ENCODE results near the gene LRRC10. TPM values are rescaled to one million over a fixed set of nuclear protein-coding genes. Genes with fewer than 3 reads are reported as not detected.
A peak's percentile ranks its signal among the peaks of the same experiment; 100 is the strongest.

LRRC10 gene
- total and polyA plus RNA-seq, 4 donors, result 0.06 TPM; not detected in 3

DNA sequence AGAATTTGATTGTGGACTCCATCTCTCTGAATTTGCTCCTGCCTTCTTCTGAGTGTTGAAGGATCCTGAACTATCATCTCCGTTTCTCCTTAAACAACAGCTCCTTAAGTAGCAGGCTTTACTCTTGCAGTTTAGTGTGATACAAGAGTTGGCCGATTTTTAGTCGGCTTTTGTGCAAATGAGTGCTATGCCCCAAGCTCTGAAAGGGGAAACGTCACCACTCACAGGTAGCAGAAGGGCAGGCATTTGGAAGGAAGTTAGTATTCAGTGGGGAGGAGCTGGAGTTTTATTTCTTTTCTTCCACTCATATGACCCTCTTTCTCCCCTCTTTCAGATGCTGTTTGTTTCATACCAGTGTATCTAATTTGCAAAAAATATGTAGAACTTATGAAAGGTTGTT is 36.5 kb upstream of the LRRC10 start:
- WGBS (ENCODE audit: insufficient coverage), result no CpG with 5 or more reads among the region's 4 CpGs
- H3K4me1 ChIP-seq (ENCODE audit: control insufficient read depth, insufficient read depth, low read length), result no peaks in the 10 kb centered on the region
- no peak for DNase-seq (ENCODE audit: low read depth in 4 of 6, low spot score in 6 of 6)
- no peak overlapping the region for H3K27ac ChIP-seq (ENCODE audit: low read depth, low read length)
- no peaks in the 10 kb centered on the region for H3K27me3 ChIP-seq (ENCODE audit: control insufficient read depth, insufficient read depth, low read length)
- no peaks in the 10 kb centered on the region for H3K9me3 ChIP-seq (ENCODE audit: control insufficient read depth, insufficient read depth, low read length)
- H3K4me3 ChIP-seq (ENCODE audit: low read depth, low read length), result no peak overlapping the region
- no peaks in the 10 kb centered on the region for H3K36me3 ChIP-seq (ENCODE audit: control insufficient read depth, insufficient read depth, low read length)

DNA sequence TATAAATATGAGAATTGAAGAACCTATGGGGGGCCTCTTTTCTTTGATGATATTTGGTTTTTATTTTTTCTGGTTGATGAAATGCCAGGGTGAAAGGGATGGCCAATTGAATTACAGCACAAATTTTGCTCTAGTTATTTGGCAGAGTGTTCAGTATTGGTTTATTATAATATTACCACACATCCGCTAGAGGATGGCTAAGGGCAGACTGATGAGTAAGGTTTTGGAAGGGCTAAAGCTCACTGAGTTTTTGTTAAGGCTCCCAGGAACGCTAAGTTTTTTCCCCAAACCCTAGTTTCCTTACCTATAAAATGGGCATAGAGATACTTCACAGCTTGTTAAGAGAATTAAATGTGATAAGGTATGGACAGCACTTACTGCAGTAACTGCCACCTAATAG is 34.3 kb upstream of the LRRC10 start:
- no peak overlapping the region for H3K4me3 ChIP-seq (ENCODE audit: low read depth, low read length)
- H3K27me3 ChIP-seq (ENCODE audit: control insufficient read depth, insufficient read depth, low read length), result no peaks in the 10 kb centered on the region
- no CpG with 5 or more reads among the region's 2 CpGs for WGBS (ENCODE audit: insufficient coverage)
- no peaks in the 10 kb centered on the region for H3K36me3 ChIP-seq (ENCODE audit: control insufficient read depth, insufficient read depth, low read length)
- no peaks in the 10 kb centered on the region for H3K9me3 ChIP-seq (ENCODE audit: control insufficient read depth, insufficient read depth, low read length)
- DNase-seq (ENCODE audit: low read depth in 4 of 6, low spot score in 6 of 6), result no peak
- no peak overlapping the region for H3K27ac ChIP-seq (ENCODE audit: low read depth, low read length)
- H3K4me1 ChIP-seq (ENCODE audit: control insufficient read depth, insufficient read depth, low read length), result no peaks in the 10 kb centered on the region

DNA sequence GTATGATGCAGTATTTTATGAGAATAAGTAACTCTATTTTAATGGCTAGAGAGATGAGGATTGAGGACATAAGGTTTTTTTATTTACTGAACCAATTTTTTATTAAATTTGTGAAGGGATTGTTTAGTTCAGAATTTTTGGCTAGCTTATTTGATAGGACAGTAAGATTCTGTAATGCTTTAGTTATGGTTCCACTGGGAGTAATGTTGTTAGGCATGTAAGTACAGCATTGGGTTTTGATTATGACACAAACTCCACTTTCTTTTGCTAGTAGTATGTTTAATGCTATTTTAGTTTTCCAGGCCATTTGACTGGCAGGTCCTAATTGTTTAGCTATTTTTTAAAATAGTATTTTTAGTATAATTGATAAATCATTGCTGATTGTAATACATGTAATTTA is 33.8 kb upstream of the LRRC10 start:
- no peaks in the 10 kb centered on the region for H3K4me1 ChIP-seq (ENCODE audit: control insufficient read depth, insufficient read depth, low read length)
- H3K36me3 ChIP-seq (ENCODE audit: control insufficient read depth, insufficient read depth, low read length), result no peaks in the 10 kb centered on the region
- no peak overlapping the region for H3K4me3 ChIP-seq (ENCODE audit: low read depth, low read length)
- no peaks in the 10 kb centered on the region for H3K27me3 ChIP-seq (ENCODE audit: control insufficient read depth, insufficient read depth, low read length)
- H3K27ac ChIP-seq (ENCODE audit: low read depth, low read length), result no peak overlapping the region
- peak in 1 of 6 donors; percentile 16 for DNase-seq (ENCODE audit: low read depth in 4 of 6, low spot score in 6 of 6)
- H3K9me3 ChIP-seq (ENCODE audit: control insufficient read depth, insufficient read depth, low read length), result no peaks in the 10 kb centered on the region

DNA sequence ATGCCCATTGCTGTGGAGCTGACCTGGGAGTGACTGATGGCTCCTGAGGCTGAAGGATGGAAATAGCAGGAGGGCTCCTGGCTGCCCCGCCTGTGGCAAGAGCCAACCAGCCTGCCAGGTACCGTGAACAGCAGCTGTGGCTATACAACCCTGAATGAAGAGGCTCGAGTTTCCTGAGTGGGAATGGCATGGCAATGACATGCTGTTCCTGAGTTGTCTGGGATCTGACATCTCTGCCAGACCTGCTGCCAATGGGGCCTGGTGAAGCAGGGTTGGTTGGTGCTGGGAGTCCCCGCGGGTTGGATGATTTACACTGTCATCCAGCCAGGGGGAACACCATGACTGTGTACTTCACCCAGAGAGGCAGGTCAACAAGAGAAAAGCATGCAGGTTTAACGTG is 31.8 kb upstream of the LRRC10 start:
- no peaks in the 10 kb centered on the region for H3K36me3 ChIP-seq (ENCODE audit: control insufficient read depth, insufficient read depth, low read length)
- no peaks in the 10 kb centered on the region for H3K27me3 ChIP-seq (ENCODE audit: control insufficient read depth, insufficient read depth, low read length)
- no peaks in the 10 kb centered on the region for H3K4me1 ChIP-seq (ENCODE audit: control insufficient read depth, insufficient read depth, low read length)
- no peak overlapping the region for H3K4me3 ChIP-seq (ENCODE audit: low read depth, low read length)
- 75% methylated on average over 6 of the region's 6 CpGs for WGBS (ENCODE audit: insufficient coverage)
- H3K9me3 ChIP-seq (ENCODE audit: control insufficient read depth, insufficient read depth, low read length), result no peaks in the 10 kb centered on the region
- no peak overlapping the region for H3K27ac ChIP-seq (ENCODE audit: low read depth, low read length)
- DNase-seq (ENCODE audit: low read depth in 4 of 6, low spot score in 6 of 6), result no peak

DNA sequence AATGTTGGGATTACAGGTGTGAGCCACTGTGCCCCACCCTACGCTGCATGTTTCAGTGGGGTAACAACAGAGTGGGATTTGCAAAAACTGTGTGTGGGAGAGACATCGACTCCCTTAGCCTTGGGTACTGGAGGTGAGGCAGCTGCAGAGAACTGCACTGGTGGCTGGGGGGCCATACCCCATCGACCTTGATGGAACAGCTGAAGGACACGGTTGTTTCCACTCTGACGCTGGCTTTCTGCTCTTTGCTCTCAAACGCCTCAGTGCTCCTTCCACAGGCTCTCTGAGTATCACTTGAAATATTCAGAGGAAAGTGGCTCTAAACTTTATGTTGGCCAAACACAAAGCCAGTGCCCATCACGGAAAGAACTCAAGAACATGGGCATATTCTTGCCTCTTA is 30.8 kb upstream of the LRRC10 start:
- H3K4me3 ChIP-seq (ENCODE audit: low read depth, low read length), result no peak overlapping the region
- no peaks in the 10 kb centered on the region for H3K36me3 ChIP-seq (ENCODE audit: control insufficient read depth, insufficient read depth, low read length)
- H3K4me1 ChIP-seq (ENCODE audit: control insufficient read depth, insufficient read depth, low read length), result no peaks in the 10 kb centered on the region
- DNase-seq (ENCODE audit: low read depth in 4 of 6, low spot score in 6 of 6), result no peak
- no peak overlapping the region for H3K27ac ChIP-seq (ENCODE audit: low read depth, low read length)
- 95% methylated on average over 6 of the region's 7 CpGs for whole genome bisulfite sequencing (ENCODE audit: insufficient coverage)
- H3K27me3 ChIP-seq (ENCODE audit: control insufficient read depth, insufficient read depth, low read length), result no peaks in the 10 kb centered on the region
- H3K9me3 ChIP-seq (ENCODE audit: control insufficient read depth, insufficient read depth, low read length), result no peaks in the 10 kb centered on the region

DNA sequence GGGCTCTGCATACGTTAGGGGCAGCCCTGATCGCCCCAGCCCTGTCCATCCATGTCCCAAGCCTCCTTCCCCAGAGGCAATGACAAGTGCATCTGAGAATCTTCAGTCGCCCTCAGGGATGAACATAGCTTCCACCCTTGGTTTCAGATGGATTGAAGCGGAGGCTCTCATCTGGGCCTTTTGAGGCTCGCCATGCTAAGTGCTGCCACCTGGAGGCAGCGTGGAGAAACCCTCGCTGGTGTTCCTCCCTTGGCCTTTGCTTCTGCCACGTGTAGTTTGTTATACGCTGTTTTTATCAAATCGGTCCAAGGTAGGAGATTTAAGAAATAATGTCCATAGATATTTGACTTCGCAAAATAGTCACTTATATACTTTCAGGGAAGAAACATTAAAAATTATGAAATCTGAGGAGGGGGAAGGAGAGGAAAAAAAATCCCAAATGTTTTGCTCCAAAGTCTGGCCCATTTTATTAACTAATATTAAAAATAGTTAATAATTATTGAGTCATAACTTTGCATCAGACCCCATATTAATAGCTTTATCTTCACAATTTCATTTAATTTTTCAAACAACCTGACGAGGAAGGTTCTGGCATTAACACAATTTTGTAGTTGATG is 28.8 kb upstream of the LRRC10 start:
- no peaks in the 10 kb centered on the region for H3K9me3 ChIP-seq (ENCODE audit: control insufficient read depth, insufficient read depth, low read length)
- 37% methylated on average over 7 of the region's 12 CpGs for WGBS (ENCODE audit: insufficient coverage)
- peak in 4 of 6 donors; percentile 7 to 63 (median 34) for DNase-seq (ENCODE audit: low read depth in 4 of 6, low spot score in 6 of 6)
- H3K4me3 ChIP-seq (ENCODE audit: low read depth, low read length), result no peak overlapping the region
- no peaks in the 10 kb centered on the region for H3K27me3 ChIP-seq (ENCODE audit: control insufficient read depth, insufficient read depth, low read length)
- no peak overlapping the region for H3K27ac ChIP-seq (ENCODE audit: low read depth, low read length)
- H3K4me1 ChIP-seq (ENCODE audit: control insufficient read depth, insufficient read depth, low read length), result no peaks in the 10 kb centered on the region
- H3K36me3 ChIP-seq (ENCODE audit: control insufficient read depth, insufficient read depth, low read length), result no peaks in the 10 kb centered on the region

DNA sequence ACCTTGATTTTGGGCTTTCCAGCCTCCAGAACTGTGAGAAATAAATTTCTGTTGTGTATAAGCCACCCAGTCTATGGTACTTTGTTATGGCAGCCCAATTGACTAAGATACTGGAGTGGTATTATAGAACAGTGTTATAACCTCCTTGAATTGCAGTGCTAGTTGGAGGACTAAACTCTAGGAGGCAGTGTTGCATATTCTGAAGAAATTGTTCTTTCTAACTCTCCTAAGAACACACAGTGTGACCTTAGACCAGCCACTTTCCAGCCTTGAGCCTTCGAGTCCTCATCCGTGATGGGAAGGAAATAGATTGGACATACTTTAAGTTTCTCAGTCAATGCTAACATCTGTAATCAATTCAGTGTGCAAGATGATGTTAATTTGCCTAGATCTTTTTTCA is 22.4 kb upstream of the LRRC10 start:
- Histone ChIP-seq H3K4me3 (ENCODE audit: low read depth, low read length) (no peak overlapping the region), H3K9me3 (ENCODE audit: control insufficient read depth, insufficient read depth, low read length) (no peaks in the 10 kb centered on the region), H3K36me3 (ENCODE audit: control insufficient read depth, insufficient read depth, low read length) (no peaks in the 10 kb centered on the region), H3K27me3 (ENCODE audit: control insufficient read depth, insufficient read depth, low read length) (no peaks in the 10 kb centered on the region), H3K27ac (ENCODE audit: low read depth, low read length) (no peak overlapping the region), H3K4me1 (ENCODE audit: control insufficient read depth, insufficient read depth, low read length) (no peaks in the 10 kb centered on the region)
- whole genome bisulfite sequencing (ENCODE audit: insufficient coverage), result no CpG with 5 or more reads among the region's 2 CpGs
- DNase-seq (ENCODE audit: low read depth in 4 of 6, low spot score in 6 of 6), result no peak

DNA sequence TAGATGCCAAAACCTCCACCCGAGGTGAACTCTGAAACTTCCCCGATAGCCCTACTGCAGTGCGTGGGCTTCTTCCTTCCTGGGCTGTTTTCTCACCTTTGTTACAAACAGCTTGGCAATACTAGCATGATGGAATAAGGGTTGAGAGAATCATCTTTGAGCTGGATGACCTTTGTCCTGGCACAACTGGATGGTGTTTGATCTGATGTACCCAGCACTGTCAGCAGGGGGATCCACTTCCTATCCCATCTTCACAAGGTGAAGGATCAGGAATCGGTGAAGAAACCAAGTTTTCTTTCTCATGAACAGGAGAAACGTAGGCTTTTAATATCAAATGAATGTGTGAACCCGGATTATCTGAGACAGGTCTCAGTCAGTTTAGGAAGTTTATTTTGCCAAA is 19.5 kb upstream of the LRRC10 start:
- H3K4me1 ChIP-seq (ENCODE audit: control insufficient read depth, insufficient read depth, low read length), result no peaks in the 10 kb centered on the region
- H3K9me3 ChIP-seq (ENCODE audit: control insufficient read depth, insufficient read depth, low read length), result no peaks in the 10 kb centered on the region
- no peak overlapping the region for H3K4me3 ChIP-seq (ENCODE audit: low read depth, low read length)
- DNase-seq (ENCODE audit: low read depth in 4 of 6, low spot score in 6 of 6), result no peak
- 87% methylated on average over 6 of the region's 6 CpGs for WGBS (ENCODE audit: insufficient coverage)
- H3K36me3 ChIP-seq (ENCODE audit: control insufficient read depth, insufficient read depth, low read length), result no peaks in the 10 kb centered on the region
- no peaks in the 10 kb centered on the region for H3K27me3 ChIP-seq (ENCODE audit: control insufficient read depth, insufficient read depth, low read length)
- H3K27ac ChIP-seq (ENCODE audit: low read depth, low read length), result no peak overlapping the region

DNA sequence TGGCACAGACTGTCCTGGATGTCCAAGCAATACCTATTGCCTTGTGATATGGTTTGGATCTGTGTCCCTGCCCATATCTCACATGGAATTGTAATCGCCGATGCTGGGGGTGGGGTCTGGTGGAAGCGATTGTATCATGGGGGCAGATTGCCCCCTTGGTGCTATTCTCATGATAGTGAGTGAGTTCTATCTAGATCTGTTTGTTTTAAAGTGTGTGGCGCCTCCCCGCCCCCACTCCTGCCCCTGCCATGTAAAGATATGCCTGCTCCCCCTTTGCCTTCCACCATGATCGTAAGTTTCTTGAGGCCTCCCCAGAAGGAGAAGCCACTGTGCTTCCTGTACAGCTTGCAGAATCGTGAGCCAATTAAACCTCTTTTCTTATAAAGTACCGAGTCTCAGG is 16.8 kb upstream of the LRRC10 start:
- 50% methylated on average over 2 of the region's 8 CpGs for WGBS (ENCODE audit: insufficient coverage)
- H3K4me1 ChIP-seq (ENCODE audit: control insufficient read depth, insufficient read depth, low read length), result no peaks in the 10 kb centered on the region
- no peak overlapping the region for H3K27ac ChIP-seq (ENCODE audit: low read depth, low read length)
- H3K27me3 ChIP-seq (ENCODE audit: control insufficient read depth, insufficient read depth, low read length), result no peaks in the 10 kb centered on the region
- no peak for DNase-seq (ENCODE audit: low read depth in 4 of 6, low spot score in 6 of 6)
- no peak overlapping the region for H3K4me3 ChIP-seq (ENCODE audit: low read depth, low read length)
- H3K9me3 ChIP-seq (ENCODE audit: control insufficient read depth, insufficient read depth, low read length), result no peaks in the 10 kb centered on the region
- no peaks in the 10 kb centered on the region for H3K36me3 ChIP-seq (ENCODE audit: control insufficient read depth, insufficient read depth, low read length)

DNA sequence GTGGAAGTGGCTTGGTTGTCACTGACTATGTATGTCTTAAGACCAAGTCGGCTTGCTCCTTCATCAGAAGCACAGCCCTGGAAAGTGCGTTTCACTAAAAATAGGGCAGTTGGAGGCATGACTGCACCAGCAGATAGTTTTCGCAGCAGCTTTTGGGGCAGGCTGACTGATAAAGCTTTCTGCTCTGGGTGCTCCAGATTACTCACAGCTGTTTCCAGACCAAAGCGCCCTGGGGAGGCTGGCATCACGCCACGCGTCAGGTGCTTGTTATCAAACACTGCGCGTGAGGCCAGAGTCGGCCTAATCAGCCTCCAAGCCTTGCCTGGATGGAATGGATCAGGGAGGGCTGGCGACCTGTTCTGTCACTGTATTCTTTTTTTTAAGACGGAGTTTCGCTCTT is 13.3 kb upstream of the LRRC10 start:
- Histone ChIP-seq H3K27me3 (ENCODE audit: control insufficient read depth, insufficient read depth, low read length) (no peaks in the 10 kb centered on the region), H3K4me1 (ENCODE audit: control insufficient read depth, insufficient read depth, low read length) (no peaks in the 10 kb centered on the region), H3K4me3 (ENCODE audit: low read depth, low read length) (no peak overlapping the region), H3K9me3 (ENCODE audit: control insufficient read depth, insufficient read depth, low read length) (no peaks in the 10 kb centered on the region), H3K27ac (ENCODE audit: low read depth, low read length) (no peak overlapping the region), H3K36me3 (ENCODE audit: control insufficient read depth, insufficient read depth, low read length) (no peaks in the 10 kb centered on the region)
- WGBS (ENCODE audit: insufficient coverage), result 89% methylated on average over 13 of the region's 13 CpGs
- DNase-seq (ENCODE audit: low read depth in 4 of 6, low spot score in 6 of 6), result peak in 1 of 6 donors; percentile 28
